Fibroblast of skin of left quadriceps (primary cell): Measurements from ENCODE around the gene SH3RF3.

Source experiments
- DNase-seq, 2 experiments: peaks; one replicate each; pipeline ENCODE4 v3.0.0-alpha.2; 2013; ENCODE audit warnings: low read depth in 2 of 2

Gene SH3RF3

GRCh38 chr2:109408043-109408335 is 279.0 kb downstream of the SH3RF3 start:
- no peak for DNase-seq

GRCh38 chr2:109409321-109410038 is 280.5 kb downstream of the SH3RF3 start:
- no peak for DNase-seq

- no peak for DNase-seq
Observed at GRCh38 chr2:109410039-109410815, 281.2 kb downstream of the SH3RF3 start.

DNA sequence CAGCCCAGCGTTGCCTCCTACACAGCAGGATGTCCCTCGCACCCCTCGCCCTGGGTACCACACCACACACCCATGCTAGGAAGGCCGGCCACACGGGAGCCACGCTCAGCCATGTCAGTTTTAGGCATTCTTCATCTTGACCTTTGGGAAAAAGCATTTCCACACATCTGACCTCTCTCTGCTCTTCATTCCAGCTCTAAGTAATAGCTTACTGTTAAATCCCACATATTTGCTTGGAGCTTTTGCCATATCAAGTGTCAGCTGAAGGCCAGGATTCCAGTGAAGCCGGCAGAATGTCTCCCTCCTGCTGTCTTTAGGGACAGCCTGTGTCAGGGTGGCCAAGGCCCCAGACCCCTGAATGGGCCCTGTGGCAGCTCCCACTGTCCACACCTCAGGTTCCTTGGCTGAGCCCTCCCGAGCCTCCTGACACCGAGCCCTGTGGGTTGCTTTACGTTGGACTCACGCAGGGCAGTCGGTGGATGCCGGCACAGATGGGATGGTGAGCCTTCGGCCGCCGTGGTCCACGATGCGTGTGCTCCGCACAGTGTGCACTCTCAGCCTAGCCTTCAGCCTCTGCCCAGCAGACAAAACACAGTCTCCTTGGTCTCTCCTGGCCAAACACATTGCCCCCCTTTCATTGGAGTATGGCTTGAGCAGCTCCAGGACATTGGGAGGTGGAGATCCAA is 282.8 kb downstream of the SH3RF3 start:
- DNase-seq, result no peak

DNA sequence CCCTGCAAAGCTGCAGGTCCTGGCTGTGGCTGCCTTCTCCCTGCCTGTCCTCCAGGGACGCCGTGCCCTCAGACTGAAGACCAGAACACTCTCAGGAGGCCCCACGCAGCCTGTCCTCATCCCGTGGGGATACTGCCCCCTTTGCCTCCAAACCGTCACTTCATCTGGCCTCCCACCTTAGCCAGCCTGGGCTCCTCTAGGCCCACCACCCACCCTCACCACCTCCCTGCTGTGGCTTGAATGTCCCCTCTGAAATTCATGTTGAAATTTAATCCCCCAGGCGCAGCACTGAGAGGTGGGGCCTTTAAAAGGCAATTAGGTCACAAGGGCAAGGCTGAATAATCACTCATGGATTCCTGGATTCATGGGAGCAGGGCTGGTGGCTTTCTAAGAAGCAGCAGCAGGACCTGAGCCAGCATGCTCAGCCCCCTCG is 286.6 kb downstream of the SH3RF3 start:
- DNase-seq, result no peak

DNA sequence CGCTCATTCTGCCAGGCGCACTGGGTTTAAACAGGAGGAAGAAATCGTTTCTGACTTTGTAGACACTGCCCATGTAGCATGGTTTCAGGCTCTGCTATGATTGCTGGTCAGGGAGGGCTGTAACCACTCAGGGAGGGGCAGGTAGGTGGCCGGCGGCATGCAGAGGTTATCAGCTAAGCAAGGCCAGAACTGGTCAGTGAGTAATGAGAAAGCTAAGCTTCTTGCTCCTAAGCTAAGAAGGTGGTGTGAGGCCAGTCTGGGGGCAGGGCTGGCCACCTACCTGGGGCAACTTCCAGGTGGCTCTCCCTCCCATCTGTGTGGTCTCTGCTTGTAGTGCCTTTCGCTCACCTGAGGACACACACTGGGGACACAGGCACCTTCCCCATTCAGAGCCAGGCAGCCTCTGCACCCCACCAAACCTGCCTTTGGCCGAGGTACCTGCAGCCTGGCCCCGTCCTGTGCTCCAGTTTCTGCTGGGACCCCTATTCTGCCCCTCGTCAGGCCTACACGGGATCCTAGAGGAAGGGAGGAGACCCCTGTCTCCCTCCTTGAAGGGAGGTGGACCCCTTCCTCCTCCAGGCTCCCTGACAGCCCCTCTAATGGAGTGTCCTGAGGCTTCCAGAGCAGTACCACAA is 288.8 kb downstream of the SH3RF3 start:
- DNase-seq, result no peak

GRCh38 chr2:109418716-109419115 is 289.7 kb downstream of the SH3RF3 start:
- no peak for DNase-seq

DNA sequence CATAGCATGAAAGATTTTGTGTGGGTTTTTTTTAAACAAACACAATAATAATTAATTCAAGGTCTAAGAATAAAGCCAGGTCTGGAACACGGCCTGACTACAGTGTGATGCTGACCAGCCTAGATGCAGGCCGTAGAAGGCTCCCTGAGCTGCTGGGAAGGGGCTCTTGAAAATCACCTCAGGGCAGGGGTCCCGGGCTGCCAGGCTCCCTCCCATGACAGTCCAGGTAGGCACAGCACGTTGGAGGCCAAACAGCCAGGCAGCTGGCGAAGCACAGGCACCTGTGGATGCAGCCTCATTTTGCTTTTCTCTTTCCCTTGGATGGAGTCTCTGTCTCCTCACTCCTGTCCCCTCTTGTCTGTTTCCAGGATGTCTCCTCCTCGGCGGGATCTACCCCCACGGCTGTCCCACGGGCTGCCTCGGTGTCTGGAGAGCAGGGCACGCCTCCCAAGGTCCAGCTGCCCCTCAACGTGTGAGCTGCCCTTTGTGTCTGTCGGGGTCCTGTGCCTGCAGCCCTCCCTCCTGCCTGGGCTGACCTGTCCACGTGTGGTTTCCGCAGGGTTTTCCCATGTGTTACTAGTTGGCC is 290.3 kb downstream of the SH3RF3 start:
- DNase-seq, result no peak

DNA sequence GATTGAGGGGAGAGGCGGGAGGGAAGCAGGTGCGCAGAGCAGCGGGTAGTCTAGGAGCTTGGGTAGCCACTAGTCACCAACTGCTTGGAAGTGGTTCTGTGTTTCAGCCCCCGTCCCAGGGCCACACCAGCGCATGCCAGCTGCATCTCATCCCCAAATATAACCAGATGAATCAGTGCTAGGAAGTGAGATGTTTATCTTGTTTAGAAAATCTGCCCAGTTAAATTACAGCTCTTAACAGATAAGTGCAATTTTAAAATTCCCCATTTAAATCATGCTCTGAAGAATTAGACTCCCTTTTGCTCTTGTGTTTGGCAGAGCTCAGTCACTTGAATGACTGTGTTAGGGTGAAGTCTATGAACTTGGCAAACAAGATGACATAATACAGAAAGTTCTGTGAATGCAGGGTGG is 291.0 kb downstream of the SH3RF3 start:
- no peak for DNase-seq

DNA sequence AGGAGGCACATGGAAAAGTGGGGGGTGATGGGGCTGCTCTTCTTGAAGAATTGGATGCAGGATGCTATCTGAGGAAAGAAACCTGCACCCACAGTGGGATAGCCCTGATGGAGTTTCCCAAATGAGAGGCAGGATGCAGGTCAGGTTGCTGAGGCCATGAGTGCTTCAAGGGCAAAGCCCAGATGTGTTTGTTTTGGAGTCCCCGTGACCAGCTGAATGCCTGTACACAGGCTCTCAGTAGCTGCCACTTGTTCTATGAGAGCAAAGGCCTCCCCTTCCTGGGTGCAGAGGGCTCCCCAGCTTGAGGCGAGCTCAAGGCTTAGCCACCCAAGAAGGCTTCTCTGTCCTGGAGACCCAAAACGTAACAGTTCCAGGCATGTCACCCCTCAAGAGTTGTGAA is 292.1 kb downstream of the SH3RF3 start:
- DNase-seq, result no peak

- no peak for DNase-seq
Observed at GRCh38 chr2:109421642-109422041, 292.6 kb downstream of the SH3RF3 start.

DNA sequence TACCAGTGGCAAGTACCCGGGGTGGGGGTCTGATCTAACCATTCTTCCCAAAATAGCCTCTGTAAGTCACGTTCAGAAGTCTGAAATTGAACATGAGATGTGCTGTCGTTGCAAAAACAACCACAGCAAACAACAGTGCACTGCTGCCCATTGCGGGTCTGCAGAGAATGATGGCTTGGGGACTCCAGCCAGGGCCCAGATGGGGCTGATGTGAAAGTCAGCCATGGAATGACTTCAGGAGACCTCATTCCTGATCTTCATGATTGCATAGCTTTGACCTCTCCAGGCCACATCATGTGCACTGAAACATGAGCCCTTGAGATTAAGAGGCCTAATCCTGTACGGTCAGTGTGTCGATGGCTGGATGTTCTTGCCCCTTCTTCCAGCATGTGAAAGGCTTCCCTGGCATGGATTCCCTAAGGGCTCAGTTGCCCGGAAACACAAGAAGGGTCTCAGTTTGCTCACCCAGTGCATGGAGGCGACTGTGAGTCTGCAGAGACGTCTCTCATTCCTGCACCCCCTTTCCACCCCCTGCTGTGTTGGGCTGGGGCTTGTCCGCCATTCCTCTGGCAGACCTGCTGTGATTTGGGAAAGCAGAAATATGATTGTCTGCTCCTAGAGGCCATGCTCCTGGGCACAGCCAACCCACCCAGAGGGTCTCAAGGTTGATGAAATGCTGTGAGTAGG is 293.2 kb downstream of the SH3RF3 start:
- DNase-seq, result no peak

DNA sequence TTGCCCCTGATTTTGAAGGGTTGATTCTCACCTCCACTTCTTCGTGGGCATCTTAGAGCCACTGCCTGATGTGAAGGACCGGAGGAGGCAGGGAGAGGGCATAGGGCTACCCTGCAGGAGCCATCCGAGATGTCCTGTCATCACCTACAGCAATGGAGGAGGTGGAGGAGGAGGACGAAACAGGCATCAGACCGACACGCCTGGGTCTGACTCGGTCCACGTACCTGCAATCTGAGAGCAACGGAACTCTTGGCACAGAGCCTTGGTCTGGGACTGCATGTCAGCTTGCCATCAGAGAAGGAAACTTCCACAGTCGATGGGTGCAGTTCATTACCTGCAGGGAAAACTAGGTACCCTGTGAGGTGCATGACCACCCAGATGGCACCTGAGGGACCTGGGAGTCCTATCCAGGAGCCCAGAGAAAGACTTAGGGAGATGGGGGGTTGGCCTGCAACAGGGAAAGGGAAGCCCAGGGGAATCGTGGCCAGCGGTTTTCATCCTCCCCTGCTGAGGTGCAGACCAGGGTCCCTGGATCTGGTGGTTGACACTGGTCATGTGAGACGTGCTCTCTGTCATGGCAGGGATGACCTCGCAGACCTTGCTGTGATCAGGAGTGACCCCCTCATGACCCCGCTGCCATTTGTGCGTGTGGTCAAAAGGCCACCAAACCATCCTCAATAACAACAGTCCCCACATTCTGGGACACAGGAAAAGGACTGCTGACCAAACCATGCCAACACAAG is 293.9 kb downstream of the SH3RF3 start:
- no peak for DNase-seq

GRCh38 chr2:109423556-109424359 is 294.8 kb downstream of the SH3RF3 start:
- no peak for DNase-seq

DNA sequence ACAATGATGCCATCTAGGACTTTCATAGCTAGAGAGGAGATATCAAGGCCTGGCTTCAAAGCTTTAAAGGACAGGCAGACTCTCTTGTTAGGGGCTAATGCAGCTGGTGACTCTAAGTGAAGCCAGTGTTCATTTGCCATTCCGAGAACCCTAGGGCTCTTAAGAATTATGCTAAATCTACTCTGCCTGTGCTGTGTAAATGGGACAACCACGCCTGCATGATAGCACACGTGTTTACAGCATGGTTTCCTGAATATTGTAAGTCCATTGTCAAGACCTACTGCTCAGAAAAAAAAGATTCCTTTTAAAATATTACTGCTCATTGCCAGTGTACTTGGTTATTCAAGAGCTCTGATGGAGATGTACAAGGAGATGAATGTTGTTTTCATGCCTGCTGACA is 296.4 kb downstream of the SH3RF3 start:
- no peak for DNase-seq

DNA sequence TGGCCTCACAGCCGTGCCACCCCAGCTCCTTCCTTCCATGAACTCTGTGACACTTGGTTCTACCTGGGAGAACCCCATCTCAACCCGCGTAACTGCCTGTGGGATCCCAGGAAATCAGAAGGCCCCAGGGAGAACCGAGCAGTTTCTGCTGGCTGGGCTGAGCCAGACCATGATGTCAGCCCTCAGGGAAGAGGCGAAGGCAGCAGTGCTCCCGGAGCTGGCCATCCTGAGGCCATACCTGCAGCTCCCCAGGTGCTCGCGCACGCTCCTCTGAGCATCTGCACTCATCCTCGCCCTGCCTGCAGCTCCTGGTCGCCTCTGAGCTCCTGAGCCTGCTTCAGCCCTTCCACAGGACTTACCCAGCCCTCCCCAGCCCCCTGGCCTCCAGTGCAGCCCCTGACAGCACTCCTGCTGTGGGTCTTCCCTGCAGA is 298.7 kb downstream of the SH3RF3 start:
- DNase-seq, result no peak

- DNase-seq, result no peak
Observed at GRCh38 chr2:109428281-109428680, 299.3 kb downstream of the SH3RF3 start.

DNA sequence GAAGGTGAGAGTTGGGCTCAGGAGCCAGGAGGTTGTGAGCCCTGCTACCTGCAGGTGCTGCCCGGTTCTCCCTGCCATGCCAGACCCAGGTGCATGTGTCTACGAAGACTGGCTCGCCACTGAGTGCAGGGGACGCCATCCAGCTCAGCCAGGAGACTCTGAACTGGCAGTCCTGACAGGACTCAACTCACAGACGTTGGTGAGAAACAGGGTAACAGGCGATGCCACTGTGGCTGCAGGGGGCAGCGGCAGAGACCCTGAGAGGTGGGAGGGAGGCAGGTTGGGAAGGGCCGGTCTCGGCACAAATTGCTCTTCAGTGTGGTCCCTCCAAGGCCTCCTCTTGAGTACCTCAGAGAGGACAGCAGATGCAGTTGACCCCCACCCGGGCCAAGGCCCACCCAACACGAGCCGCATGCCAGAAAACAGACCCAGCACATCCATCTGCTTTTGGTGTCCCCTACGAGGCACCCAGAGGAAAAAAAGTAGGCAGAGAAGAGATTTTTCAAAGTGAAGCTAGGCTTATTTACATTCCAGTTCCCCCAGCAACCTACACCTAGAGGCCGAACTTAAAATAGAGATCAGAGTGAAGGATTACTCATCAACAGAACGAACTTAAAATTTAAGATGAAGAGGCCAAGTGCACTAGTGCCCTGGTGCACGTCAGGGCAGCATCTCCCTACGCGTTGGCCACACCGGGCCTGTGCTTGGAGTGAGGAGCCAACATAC is 300.0 kb downstream of the SH3RF3 start:
- DNase-seq, result no peak
